ENCODE results near the gene BRD3OS. TPM values are rescaled to one million over a fixed set of nuclear protein-coding genes. Genes with fewer than 3 reads are reported as not detected.

The BRD3OS gene
- total RNA-seq, 4 donors from 2014 or later: 8.8 to 18.3 (median 12.9) TPM

DNA sequence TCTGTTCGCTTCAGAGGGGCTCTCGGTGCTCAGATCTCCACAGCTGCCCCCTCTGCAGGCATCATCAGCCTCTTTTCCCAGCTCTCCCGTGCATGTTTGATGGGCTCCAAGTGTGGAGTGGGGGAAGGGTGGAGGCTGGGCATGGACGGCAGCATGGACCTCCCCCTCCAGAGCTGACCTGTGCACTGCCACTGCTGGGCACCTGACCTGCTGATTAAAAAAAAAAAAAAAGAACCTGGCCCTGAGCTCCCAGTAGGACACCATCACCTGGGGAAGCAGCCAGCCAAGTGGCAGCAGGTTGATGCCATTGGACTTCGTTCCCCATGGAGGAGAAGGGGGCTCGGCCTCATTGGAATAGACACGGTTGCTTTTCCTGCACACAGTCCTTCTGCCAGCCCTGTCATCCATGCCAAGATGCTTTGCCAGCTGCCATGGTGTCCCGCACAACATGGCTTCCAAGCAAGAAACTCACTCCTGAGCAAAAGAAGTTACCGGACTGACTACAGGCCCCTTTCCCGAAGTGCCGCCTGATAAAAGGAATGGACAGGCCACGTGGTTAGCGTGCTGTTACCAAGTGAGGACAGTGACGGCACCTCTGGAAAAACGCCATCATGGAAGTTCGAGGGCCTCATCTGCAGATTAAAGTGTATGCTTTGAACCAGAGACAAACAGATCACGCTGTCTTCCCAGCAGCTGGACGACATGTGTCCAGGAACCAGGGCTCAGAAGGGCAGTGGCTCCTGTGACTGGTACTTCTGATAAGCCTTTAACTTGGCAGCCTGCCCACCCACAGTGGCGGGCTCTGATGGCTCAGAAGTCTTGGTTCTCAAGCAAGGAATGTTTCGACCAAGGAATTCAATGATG, 14.7 kb upstream of the BRD3OS start:
- ATAC-seq (ENCODE audit: low FRiP score) (no peak), DNase-seq (ENCODE audit: low spot score) (no peak)
- TF ChIP-seq, protein P1, sequence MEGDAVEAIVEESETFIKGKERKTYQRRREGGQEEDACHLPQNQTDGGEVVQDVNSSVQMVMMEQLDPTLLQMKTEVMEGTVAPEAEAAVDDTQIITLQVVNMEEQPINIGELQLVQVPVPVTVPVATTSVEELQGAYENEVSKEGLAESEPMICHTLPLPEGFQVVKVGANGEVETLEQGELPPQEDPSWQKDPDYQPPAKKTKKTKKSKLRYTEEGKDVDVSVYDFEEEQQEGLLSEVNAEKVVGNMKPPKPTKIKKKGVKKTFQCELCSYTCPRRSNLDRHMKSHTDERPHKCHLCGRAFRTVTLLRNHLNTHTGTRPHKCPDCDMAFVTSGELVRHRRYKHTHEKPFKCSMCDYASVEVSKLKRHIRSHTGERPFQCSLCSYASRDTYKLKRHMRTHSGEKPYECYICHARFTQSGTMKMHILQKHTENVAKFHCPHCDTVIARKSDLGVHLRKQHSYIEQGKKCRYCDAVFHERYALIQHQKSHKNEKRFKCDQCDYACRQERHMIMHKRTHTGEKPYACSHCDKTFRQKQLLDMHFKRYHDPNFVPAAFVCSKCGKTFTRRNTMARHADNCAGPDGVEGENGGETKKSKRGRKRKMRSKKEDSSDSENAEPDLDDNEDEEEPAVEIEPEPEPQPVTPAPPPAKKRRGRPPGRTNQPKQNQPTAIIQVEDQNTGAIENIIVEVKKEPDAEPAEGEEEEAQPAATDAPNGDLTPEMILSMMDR (IDR thresholded peaks at IDR 0.05): no peak

DNA sequence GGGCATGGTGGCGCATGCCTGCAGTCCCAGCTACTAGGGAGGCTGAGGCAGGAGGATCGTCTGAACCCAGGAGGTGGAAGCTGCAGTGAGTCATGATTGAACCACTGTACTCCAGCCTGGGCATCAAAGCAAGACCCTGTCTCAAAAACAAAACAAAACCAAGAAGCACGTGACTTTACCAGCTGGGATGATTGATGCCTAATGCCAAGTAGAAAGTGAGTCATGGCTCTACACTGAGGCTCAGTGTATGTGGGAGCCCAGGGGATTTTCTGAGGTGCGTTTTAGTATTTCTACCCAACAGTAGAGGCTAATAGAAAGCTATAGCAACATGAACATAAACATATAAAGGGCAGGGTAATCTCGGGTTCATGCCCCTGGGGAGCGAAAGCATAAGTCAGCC, 13.9 kb upstream of the BRD3OS start:
- DNase-seq (ENCODE audit: low spot score) (no peak), ATAC-seq (ENCODE audit: low FRiP score) (no peak)
- TF ChIP-seq, protein P1 (IDR thresholded peaks at IDR 0.05): no peak

DNA sequence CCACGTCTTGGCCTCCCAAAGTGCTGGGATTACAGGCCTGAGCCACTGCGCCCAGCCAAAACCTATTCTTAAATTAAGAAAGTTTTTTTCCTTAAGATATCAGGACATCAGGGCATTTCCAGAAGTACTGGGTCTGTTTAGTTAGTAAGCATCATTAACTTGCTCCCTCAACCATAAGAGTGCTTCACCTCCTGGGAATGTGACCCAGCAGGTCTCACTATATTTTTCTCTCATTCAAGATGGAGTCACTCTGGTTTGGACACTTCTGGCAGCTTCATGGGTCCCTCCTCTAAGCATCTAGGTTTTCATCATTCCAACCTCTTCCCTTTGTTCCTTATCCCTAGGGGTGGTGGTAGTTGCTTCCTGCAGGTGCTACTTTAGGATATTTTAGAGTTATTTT, 10.3 kb upstream of the BRD3OS start:
- TF ChIP-seq, protein P1 (IDR thresholded peaks at IDR 0.05): no peak
- ATAC-seq (ENCODE audit: low FRiP score) (no peak), DNase-seq (ENCODE audit: low spot score) (no peak)

DNA sequence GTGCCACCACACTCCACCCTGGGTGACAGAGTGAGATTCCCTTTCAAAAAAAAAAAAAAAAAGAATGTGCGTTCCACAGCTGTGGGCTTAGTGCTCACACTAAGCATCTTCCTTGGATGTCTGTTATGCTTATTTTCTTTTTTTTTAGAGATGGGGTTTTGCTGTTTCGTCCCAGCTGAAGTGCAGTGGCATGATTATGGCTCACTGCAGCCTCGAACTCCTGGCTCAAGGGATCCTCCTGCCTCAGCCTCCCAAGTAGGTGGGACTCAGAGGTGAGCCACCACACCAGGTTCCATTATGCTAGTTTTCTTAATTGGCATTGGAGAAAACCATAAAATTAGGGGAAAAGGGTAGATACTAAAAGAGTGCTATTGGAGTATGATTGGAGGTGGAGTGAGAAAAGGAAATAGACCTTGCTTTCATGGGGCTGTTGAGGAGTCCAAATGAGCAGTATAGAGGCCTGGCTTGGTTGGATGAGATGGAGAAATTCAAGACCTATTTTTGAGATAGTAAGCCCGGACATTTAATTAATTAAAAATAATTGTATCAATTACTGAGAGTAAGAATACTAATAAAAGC, 978 bp upstream of the BRD3OS start:
- TF ChIP-seq, protein P1 (IDR thresholded peaks at IDR 0.05): no peak
- no peak for DNase-seq (ENCODE audit: low spot score)
- ATAC-seq (ENCODE audit: low FRiP score): no peak

DNA sequence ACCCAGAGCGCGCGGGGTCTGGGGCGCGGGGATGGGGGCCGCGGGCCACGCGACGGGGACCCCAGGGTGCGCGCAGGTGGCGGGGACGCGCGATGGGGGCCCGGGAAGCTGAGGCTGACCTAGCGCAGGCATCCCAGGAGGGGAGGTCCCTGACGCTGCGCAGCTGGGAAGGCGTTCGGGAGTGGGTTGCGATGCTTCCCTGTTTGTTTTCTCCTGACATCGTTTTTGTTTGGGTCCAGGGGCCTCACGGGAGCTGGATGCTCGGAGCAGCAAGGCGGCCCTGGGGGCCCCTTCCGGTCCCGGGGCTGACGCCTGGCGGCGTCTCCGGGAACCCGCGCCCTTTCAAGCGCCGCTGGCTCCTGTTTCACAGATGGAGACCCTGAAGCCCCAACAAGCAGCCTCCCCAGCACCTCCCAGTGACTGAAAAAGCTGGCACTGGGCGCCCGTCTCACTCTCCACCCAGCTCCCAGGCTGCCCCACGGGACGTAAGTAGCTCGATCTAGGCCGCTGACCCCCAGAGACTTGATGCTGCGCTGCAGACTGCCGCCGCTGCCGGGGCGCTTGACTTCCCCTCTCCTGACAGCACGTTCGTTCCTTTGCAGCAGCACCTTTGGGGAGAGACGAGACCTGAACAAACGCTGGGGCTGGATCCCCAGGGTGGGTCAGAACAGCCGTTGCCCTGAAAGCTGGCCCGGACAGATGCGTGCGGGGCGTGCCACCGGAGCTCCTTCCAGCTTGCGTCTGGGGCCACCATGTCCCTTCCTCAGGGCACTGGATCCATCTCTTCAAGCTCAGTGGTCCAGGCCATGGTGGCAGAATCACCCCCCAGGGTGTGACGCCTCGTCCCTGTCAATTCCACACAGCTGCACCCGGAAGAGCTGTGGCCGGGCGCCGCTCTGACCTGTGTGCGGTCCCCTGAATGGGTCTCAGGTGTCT, 593 bp downstream of the BRD3OS start:
- ATAC-seq (ENCODE audit: low FRiP score): peak; percentile 1
- DNase-seq (ENCODE audit: low spot score): no peak

DNA sequence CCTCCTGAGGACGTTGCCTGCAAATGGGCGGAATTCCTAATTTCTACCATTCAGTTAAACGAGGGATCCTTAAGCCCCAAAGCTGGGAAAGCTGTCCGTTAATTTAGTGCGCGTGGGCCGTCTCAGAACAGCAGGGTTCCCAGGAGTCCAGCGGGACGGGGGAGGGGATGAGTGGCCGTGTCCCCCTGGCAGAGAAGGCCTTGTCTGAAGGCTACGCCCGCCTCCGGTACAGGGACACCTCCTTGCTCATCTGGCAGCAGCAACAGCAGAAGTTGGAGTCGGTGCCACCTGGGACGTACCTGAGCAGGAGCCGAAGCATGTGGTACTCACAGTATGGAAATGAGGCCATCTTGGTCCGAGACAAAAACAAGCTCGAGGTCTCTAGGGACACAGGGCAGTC, 1.3 kb downstream of the BRD3OS start:
- DNase-seq (ENCODE audit: low spot score) (no peak), ATAC-seq (ENCODE audit: low FRiP score) (no peak)
- TF ChIP-seq, protein P1 (IDR thresholded peaks at IDR 0.05): no peak

More for the DNA sequence above, 593 bp downstream of the BRD3OS start:
- TF ChIP-seq, protein P1 (IDR thresholded peaks at IDR 0.05): no peak
